OCI-LY3 (cell line): ENCODE measurements around the gene ASB13.

ENCODE experiments used
- H2AFZ ChIP-seq: fragments of 200-600, 300-600 bp; shearing (Covaris generic); 2 replicates; pipeline ENCODE4 v1.6.0; 2014; ENCODE audit warnings: antibody characterized with exemption, low read depth, low read length
- H3K27ac ChIP-seq: fragments of 200-600, 300-600 bp; sonication (generic); 2 replicates; pipeline ENCODE4 v1.5.1; 2014; ENCODE audit warnings: mild to moderate bottlenecking, low read length, moderate library complexity, mixed read lengths
- H3K27me3 ChIP-seq: fragments of 200-600, 300-600 bp; sonication (generic); 2 replicates; pipeline ENCODE4 v1.6.1; 2014; ENCODE audit warnings: low read depth, low read length, mixed read lengths
- H3K36me3 ChIP-seq: fragments of 200-600, 300-600 bp; sonication (generic); replicated peaks from 2 replicates; pipeline ENCODE3; 2014; ENCODE audit warnings: low read depth, low read length, mixed read lengths
- H3K4me1 ChIP-seq: fragments of 300-600, 200-600 bp; sonication (generic); 2 replicates; pipeline ENCODE4 v1.6.1; 2014; ENCODE audit warnings: low read length, mixed read lengths
- H3K4me2 ChIP-seq: fragments of 200-600, 300-600 bp; sonication (generic); 2 replicates; pipeline ENCODE4 v1.6.1; 2014; ENCODE audit warnings: low read length, mixed read lengths
- H3K4me3 ChIP-seq: fragments of 300-600, 200-600 bp; sonication (generic); 2 replicates; pipeline ENCODE4 v1.5.1; 2014; ENCODE audit warnings: antibody characterized with exemption, mild to moderate bottlenecking, low read length, moderate library complexity
- H3K79me2 ChIP-seq: fragments of 300-600, 200-600 bp; shearing (Covaris generic); 2 replicates; pipeline ENCODE4 v1.6.1; 2014; ENCODE audit warnings: mild to moderate bottlenecking, low read length, mixed read lengths
- H3K9ac ChIP-seq: fragments of 300-600, 200-600 bp; shearing (Covaris generic); 2 replicates; pipeline ENCODE4 v1.6.0; 2014; ENCODE audit warnings: mild to moderate bottlenecking, low read length, moderate library complexity
- H3K9me3 ChIP-seq: fragments of 200-600, 300-600 bp; shearing (Covaris generic); 2 replicates; pipeline ENCODE4 v1.6.1; 2014; ENCODE audit warnings: low read length, mixed read lengths; ENCODE audit not compliant: insufficient read depth
- H4K20me1 ChIP-seq: fragments of 200-600, 300-600 bp; sonication (generic); 2 replicates; pipeline ENCODE4 v1.6.1; 2016; ENCODE audit warnings: low read length, mixed read lengths; ENCODE audit not compliant: insufficient read depth
- EZH2phosphoT487 ChIP-seq: fragments of 200-600 bp; shearing (Covaris generic); IDR thresholded peaks from 2 replicates; pipeline ENCODE4 v1.6.1; 2018; ENCODE audit warnings: antibody characterized with exemption, mixed run types, low read depth
- TF ChIP-seq, protein P1 (sequence below): fragments of 200-600, 300-600 bp; sonication (generic); IDR thresholded peaks from 2 replicates; pipeline ENCODE4 v1.5.1; 2014; ENCODE audit warnings: antibody characterized with exemption, low read length, low read depth

The ASB13 gene

DNA sequence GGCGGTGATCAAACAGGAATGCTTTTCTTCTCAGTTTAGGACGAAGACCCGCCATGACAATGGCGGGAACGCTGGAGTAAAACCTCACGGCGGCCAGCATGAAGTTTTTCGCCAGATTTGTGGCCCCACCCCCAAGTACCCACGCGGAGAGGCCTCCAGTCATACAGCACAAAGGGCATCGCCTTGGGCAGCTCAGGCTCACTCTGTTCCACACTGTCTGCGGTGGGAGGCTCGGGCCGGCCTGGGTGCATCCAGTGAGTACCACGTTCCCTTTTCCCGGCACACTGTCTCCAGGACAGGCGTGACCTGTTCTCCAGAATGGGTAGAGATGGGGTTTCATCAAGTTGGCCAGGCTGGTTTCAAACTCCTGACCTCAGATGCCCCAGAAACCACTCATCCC is 27.3 kb downstream of the ASB13 start:
- no peaks in the 10 kb centered on the region for H3K9me3 ChIP-seq
- H2AFZ ChIP-seq: no peak overlapping the region

DNA sequence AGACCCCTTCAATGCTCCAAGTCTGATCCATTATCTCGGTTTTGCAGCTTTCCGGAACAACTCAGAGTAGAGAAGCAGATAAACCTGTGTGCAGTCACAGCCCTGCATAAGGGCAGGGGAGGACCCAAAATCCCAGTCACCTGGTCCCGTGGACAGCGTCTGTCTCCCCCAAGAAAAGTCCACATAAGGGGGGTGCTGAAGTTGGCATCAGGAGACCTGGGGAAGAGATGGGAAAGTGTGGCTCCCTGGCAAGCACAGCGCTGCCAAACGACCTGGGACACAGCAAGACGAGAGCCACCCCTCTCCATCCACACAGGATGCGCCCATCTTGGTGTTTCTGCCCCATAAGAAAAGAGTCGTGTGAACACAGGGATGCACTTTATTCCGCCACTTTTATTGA is 27.9 kb downstream of the ASB13 start:
- H2AFZ ChIP-seq: no peak overlapping the region
- no peaks in the 10 kb centered on the region for H3K79me2 ChIP-seq
- H3K36me3 ChIP-seq: no peaks in the 10 kb centered on the region
- no peak overlapping the region for H3K4me2 ChIP-seq
- H3K4me1 ChIP-seq: no peaks in the 10 kb centered on the region
- no peak overlapping the region for H3K9ac ChIP-seq
- TF ChIP-seq, protein P1, sequence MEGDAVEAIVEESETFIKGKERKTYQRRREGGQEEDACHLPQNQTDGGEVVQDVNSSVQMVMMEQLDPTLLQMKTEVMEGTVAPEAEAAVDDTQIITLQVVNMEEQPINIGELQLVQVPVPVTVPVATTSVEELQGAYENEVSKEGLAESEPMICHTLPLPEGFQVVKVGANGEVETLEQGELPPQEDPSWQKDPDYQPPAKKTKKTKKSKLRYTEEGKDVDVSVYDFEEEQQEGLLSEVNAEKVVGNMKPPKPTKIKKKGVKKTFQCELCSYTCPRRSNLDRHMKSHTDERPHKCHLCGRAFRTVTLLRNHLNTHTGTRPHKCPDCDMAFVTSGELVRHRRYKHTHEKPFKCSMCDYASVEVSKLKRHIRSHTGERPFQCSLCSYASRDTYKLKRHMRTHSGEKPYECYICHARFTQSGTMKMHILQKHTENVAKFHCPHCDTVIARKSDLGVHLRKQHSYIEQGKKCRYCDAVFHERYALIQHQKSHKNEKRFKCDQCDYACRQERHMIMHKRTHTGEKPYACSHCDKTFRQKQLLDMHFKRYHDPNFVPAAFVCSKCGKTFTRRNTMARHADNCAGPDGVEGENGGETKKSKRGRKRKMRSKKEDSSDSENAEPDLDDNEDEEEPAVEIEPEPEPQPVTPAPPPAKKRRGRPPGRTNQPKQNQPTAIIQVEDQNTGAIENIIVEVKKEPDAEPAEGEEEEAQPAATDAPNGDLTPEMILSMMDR: no peak
- no peak for TF ChIP-seq EZH2phosphoT487
- H3K27me3 ChIP-seq: no peaks in the 10 kb centered on the region
- H3K9me3 ChIP-seq: no peaks in the 10 kb centered on the region
- no peaks in the 10 kb centered on the region for H4K20me1 ChIP-seq
- no peak overlapping the region for H3K4me3 ChIP-seq
- no peak overlapping the region for H3K27ac ChIP-seq

More for the DNA sequence above, 27.3 kb downstream of the ASB13 start:
- Histone ChIP-seq H3K4me3 (no peak overlapping the region), H3K36me3 (no peaks in the 10 kb centered on the region), H3K27ac (no peak overlapping the region), H3K27me3 (no peaks in the 10 kb centered on the region), H4K20me1 (no peaks in the 10 kb centered on the region), H3K4me2 (no peak overlapping the region), H3K4me1 (no peaks in the 10 kb centered on the region), H3K9ac (no peak overlapping the region), H3K79me2 (no peaks in the 10 kb centered on the region)
- TF ChIP-seq EZH2phosphoT487: no peak
- TF ChIP-seq, protein P1: no peak

DNA sequence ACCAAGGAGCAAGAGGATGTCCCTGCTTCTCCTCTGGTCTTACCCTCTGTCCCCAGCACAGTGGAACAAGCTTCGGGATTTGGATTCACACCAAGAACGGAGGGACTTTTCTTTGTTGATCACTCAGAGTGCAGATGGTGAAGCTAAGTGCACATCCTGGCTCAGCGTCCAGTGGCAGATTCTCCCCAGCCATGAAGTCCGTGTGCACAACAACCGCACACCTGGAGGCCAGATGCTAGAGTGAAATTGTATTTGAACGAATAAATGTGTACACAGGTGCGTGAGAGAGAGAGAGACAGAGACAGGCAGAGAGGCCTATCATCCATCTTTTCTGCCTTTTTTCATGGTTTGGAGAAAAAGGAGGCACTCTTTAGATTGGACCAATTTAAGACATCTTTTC is 31.5 kb downstream of the ASB13 start:
- Histone ChIP-seq H3K4me1 (no peaks in the 10 kb centered on the region), H3K79me2 (no peaks in the 10 kb centered on the region), H3K27ac (no peak overlapping the region), H3K4me3 (no peak overlapping the region), H3K9me3 (no peaks in the 10 kb centered on the region), H3K9ac (no peak overlapping the region), H3K36me3 (no peaks in the 10 kb centered on the region), H3K4me2 (no peak overlapping the region), H2AFZ (no peak overlapping the region), H3K27me3 (no peaks in the 10 kb centered on the region), H4K20me1 (no peaks in the 10 kb centered on the region)
- TF ChIP-seq, protein P1: no peak
- no peak for TF ChIP-seq EZH2phosphoT487

DNA sequence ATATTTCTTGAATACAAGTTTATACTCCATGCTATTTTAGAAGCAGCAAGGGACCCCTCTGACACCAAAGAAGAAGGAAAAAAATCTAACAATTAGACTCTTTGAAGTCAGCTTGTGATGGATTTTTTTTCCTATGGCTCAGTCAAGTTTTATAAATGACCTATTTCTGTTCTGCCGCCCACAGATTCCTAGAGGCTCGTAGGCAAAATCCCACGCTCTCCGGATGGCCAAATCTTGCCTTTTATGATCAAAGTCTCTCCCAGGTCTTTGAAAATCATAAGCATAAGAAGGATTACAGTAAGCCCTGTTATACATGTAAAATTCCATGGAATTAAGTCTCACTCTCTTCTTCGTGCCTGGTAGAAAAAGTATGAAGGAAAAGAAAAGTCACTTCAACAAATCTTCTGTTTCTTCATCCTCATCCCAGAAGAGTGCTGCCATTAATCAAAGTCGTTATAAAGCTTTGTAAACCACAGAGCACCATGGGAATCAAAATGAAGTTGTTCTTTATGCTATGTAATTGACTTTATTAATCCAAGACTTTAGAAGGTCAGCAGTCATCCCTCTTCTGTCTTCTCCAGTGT is 33.1 kb downstream of the ASB13 start:
- H3K4me1 ChIP-seq: peaks cover 5% of the 10 kb centered on the region
- no peaks in the 10 kb centered on the region for H3K79me2 ChIP-seq
- H3K9ac ChIP-seq: no peak overlapping the region
- no peak overlapping the region for H3K4me3 ChIP-seq
- H2AFZ ChIP-seq: no peak overlapping the region
- no peaks in the 10 kb centered on the region for H4K20me1 ChIP-seq
- peaks cover 12% of the 10 kb centered on the region for H3K27me3 ChIP-seq
- no peak overlapping the region for H3K27ac ChIP-seq
- no peaks in the 10 kb centered on the region for H3K36me3 ChIP-seq
- no peaks in the 10 kb centered on the region for H3K9me3 ChIP-seq
- TF ChIP-seq, protein P1: no peak
- no peak for TF ChIP-seq EZH2phosphoT487
- no peak overlapping the region for H3K4me2 ChIP-seq
